Heart left ventricle (tissue), 16 donors: ENCODE data around the gene VIM. TPM values are rescaled to one million over a fixed set of nuclear protein-coding genes. Genes with fewer than 3 reads are reported as not detected.

Experiments used
- ATAC-seq, 4 donors: fragments of 200-7000 bp; cut with Tn5 transposase; one replicate each; pipeline ENCODE4 v1.9.1; 2020 to 2022; ENCODE audit warnings: moderate library complexity in 4 of 4, mild to moderate bottlenecking in 3 of 4, moderate number of reproducible peaks in 1 of 4
- DNase-seq, 5 donors: peaks; one replicate each; pipeline ENCODE4 v3.0.0-alpha.2; 2020
- H3K27ac ChIP-seq, 12 donors: fragments of 200-600 bp; sonication (generic) in 4 of 12; one replicate each; pipeline versions ENCODE4 v1.5.0 to v1.8.0; 2016 to 2022; ENCODE audit warnings: mild to moderate bottlenecking in 2 of 12
- H3K27me3 ChIP-seq, 9 donors: fragments of 200-600 bp; sonication (generic) in 2 of 9; one replicate each; pipeline versions ENCODE4 v1.5.1 to v1.8.0; 2016 to 2022; ENCODE audit warnings: mild to moderate bottlenecking in 3 of 9
- H3K36me3 ChIP-seq, 9 donors: fragments of 200-600 bp; sonication (generic) in 2 of 9; one replicate each; pipeline versions ENCODE4 v1.5.0 to v1.8.0; 2018 to 2022; ENCODE audit warnings: mild to moderate bottlenecking in 2 of 9
- H3K4me1 ChIP-seq, 12 donors: fragments of 200-600 bp; sonication (generic) in 4 of 12; one replicate each; pipeline versions ENCODE4 v1.5.0 to v1.8.0; 2016 to 2022; ENCODE audit warnings: mild to moderate bottlenecking in 3 of 12
- H3K4me3 ChIP-seq, 12 donors: fragments of 200-600 bp; sonication (generic) in 4 of 12; one replicate each; pipeline versions ENCODE4 v1.5.0 to v1.8.0; 2017 to 2022; ENCODE audit warnings: mild to moderate bottlenecking in 9 of 12, moderate library complexity in 4 of 12
- H3K9me3 ChIP-seq, 12 donors: fragments of 200-600 bp; sonication (generic) in 4 of 12; one replicate each; pipeline versions ENCODE4 v1.5.0 to v1.8.0; 2016 to 2022; ENCODE audit warnings: mild to moderate bottlenecking in 1 of 12
- CTCF ChIP-seq, 12 donors: fragments of 200-600 bp; sonication (generic) in 4 of 12; IDR thresholded peaks; one replicate each; pipeline versions ENCODE4 v1.5.0 to v1.8.0; 2018 to 2022; ENCODE audit warnings: antibody characterized with exemption in 12 of 12, mild to moderate bottlenecking in 5 of 12
- POLR2A ChIP-seq, 2 donors: fragments of 450-650 bp; IDR thresholded peaks; one replicate each; pipeline ENCODE4 v1.6.1; 2017; ENCODE audit warnings: antibody characterized with exemption in 2 of 2, mild to moderate bottlenecking in 2 of 2, moderate library complexity in 2 of 2
- WGBS, 4 donors: extraction: QIAGEN DNeasy Blood & Tissue Kit in 2 of 4; methylation state at CpG; one replicate each; pipeline versions ENCODE4 v1.1.5 to v1.1.7; 2013 to 2018; 5-methylcytosine and 5-hydroxymethylcytosine counted together
- intact Hi-C, 10 donors: fragments of 100-400 bp; cut with DNase I; formaldehyde crosslinking; loops; one replicate each; pipeline versions ENCODE4 v1.11.1 to v1.14.2; 2022
- polyA plus RNA-seq, 2 donors: library from polyadenylated mRNA; stranded (reverse); fragments of 200-250 nt; gene quantifications; one replicate each; pipeline ENCODE4 v1.2.3, GENCODE V29; 2013
- total RNA-seq, 9 donors: library from RNA; depleted of rRNA in 2 of 9; stranded (reverse); fragments of >200 nt in 2 of 9; fragmentation: NEBNext Ultra II Directional in 3 of 9; extraction: Animal tissue kit (Norgen Biotek cat#: 25700) in 3 of 9; gene quantifications; one replicate each; pipeline versions ENCODE4 v1.1.0 to v1.2.4, GENCODE V29; 2016 to 2023
- donor health status: ischemic (EF 13 %, LVEDD 7.1; RV severe dilation, severe dysfunction).
- donor health status: healthy with polysubstance abuse.
- donor health status: DM: no; HTN: yes; CAD: no.
- donor health status: DM: no; HTN: no; CAD: no.
- donor health status: ischemic (EF 25% LVEDD 6.9; RV normal size, moderate dysfunction).
- donor health status: ischemic (EF 25% LVEDD 5.7; RV mildly dilated, moderate dysfunction).
- donor health status: healthy.
- donor health status: DM: yes; HTN: yes; CAD: no.
- donor health status: ischemic (EF 35%, LVEDD 5.7; RV mildly dilated, moderate dysfunction).
- donor health status: nonischemic (EF 11% LVEDD 7.7; RV severe dilation, severe dysfunction).
- donor health status: DM: yes; HTN: yes; CAD: no.
- donor health status: PGD.
- donor health status: ischemic (EF 29% LVEDD 5.4; RV normal size, mild dysfunction).
- donor health status: nonischemic (EF 23%, LVEDD 6.1; RV moderate dilation, normal function).

VIM gene
- total and polyA plus RNA-seq, 11 donors = 249 to 1,163 (median 387) TPM

DNA sequence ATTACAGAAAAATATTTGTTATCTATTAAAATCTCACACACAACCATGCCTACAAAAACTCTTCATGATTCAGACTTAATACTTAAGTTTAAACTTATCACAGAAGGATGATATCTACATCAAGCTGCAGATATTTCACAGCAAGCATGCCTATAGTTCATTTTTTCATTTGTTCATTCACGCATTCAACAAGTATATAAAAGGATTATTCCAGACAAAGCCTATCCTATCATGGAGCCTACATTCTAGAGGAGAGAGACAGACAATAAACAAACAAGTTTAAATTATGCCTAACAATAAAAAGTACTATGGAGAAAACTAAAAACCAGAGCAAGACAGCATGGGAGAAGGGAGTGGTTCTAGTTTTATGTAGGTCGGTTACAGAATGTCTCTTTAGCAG lies 37.4 kb upstream of the VIM start:
- WGBS, 4 donors = 80 to 91% (median 86%) methylated on average over 2 of the region's 2 CpGs
- Histone ChIP-seq H3K9me3 (no peaks in the 10 kb centered on the region), H3K27ac (no peak overlapping the region), H3K36me3 (no peaks in the 10 kb centered on the region), H3K4me3 (no peak overlapping the region), H3K4me1 (peaks cover 0 to under 1% (median 0%) of the 10 kb centered on the region in 12 donors), H3K27me3 (no peaks in the 10 kb centered on the region)
- DNase-seq = no peak
- no peak for TF ChIP-seq CTCF (IDR thresholded peaks at IDR 0.05)
- TF ChIP-seq POLR2A (IDR thresholded peaks at IDR 0.05) = no peak
- ATAC-seq = no peak
- intact Hi-C loops = loop anchor here in 1 of 10 donors (10.0 kb wide), 1 partner anchor 296 kb away; no protein-coding TSS in a partner anchor

DNA sequence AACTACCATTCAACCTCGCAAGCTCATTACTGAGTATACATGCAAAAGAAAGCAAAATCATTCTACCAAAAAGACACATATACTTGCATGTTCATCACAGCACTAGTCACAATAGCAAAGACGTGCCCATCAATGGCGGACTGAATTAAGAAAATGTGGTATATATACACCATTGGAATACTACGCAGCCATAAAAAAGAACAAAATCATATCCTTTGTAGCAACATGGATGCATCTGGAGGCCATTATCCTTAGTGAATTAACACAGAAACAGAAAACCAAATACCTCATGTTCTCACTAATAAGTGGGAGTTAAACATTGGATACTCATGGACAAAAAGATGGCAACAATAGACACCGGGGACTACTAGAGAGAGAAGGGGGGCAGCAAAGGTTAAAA lies 33.0 kb upstream of the VIM start:
- Histone ChIP-seq H3K27ac (no peak overlapping the region), H3K36me3 (no peaks in the 10 kb centered on the region), H3K4me3 (no peak overlapping the region), H3K9me3 (no peaks in the 10 kb centered on the region), H3K4me1 (peaks cover 0 to 27% (median 9%) of the 10 kb centered on the region in 12 donors), H3K27me3 (no peaks in the 10 kb centered on the region)
- TF ChIP-seq POLR2A (IDR thresholded peaks at IDR 0.05) = no peak
- TF ChIP-seq CTCF (IDR thresholded peaks at IDR 0.05) = no peak
- DNase-seq (no peak), ATAC-seq (no peak)
- intact Hi-C loops = loop anchor here in 1 of 10 donors (10.0 kb wide), 1 partner anchor 300 kb away; no protein-coding TSS in a partner anchor
- 79 to 95% (median 87%) methylated on average over 4 to 5 of the region's 5 CpGs for WGBS, 4 donors

GRCh38 chr10:17196045-17196444 lies 32.0 kb upstream of the VIM start:
- intact Hi-C loops = loop anchor here in 1 of 10 donors (10.0 kb wide), 1 partner anchor 301 kb away; no protein-coding TSS in a partner anchor
- H3K36me3 ChIP-seq = no peaks in the 10 kb centered on the region
- ATAC-seq (no peak), DNase-seq (no peak)
- H3K27ac ChIP-seq = peak overlapping the region in 1 of 12 donors; percentile 11
- no peak for TF ChIP-seq CTCF (IDR thresholded peaks at IDR 0.05)
- no peak for TF ChIP-seq POLR2A (IDR thresholded peaks at IDR 0.05)
- no peaks in the 10 kb centered on the region for H3K27me3 ChIP-seq
- H3K9me3 ChIP-seq = no peaks in the 10 kb centered on the region
- H3K4me3 ChIP-seq = no peak overlapping the region
- peaks cover 0 to 29% (median 9%) of the 10 kb centered on the region in 12 donors for H3K4me1 ChIP-seq
- 71 to 82% (median 81%) methylated on average over 2 of the region's 2 CpGs for WGBS, 4 donors

DNA sequence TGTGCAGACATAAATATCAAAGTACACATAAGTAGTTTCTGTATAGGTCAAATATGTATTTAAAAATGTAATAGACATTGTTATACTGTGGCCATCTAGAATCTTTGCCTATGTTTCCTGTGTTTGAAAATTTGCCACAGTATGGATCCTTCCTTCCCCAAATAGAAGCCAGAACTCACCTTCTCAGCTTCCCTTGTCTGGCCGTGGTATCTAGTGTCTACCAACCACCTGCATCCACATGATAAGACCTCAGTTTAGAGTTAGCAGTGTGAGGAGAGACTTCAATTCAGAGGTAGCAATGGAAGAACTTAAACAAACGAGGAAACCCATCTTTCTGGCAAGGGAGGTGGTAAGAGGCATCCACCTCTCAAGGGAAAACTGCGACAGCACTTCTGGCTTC lies 31.5 kb upstream of the VIM start:
- Histone ChIP-seq H3K4me3 (no peak overlapping the region), H3K4me1 (peaks cover 0 to 29% (median 9%) of the 10 kb centered on the region in 12 donors), H3K36me3 (no peaks in the 10 kb centered on the region), H3K27ac (no peak overlapping the region), H3K27me3 (no peaks in the 10 kb centered on the region), H3K9me3 (no peaks in the 10 kb centered on the region)
- intact Hi-C loops = loop anchor here in 1 of 10 donors (10.0 kb wide), 1 partner anchor 302 kb away; no protein-coding TSS in a partner anchor
- ATAC-seq (no peak), DNase-seq (no peak)
- TF ChIP-seq CTCF (IDR thresholded peaks at IDR 0.05) (no peak), POLR2A (IDR thresholded peaks at IDR 0.05) (no peak)
- WGBS, 4 donors = 64 to 82% (median 77%) methylated on average over 3 of the region's 3 CpGs
